HG03469 (cell line): ENCODE data around the gene ZSCAN21.

Experiments used
- ATAC-seq: cut with Tn5 transposase; IDR thresholded peaks from one replicate; pipeline ENCODE4 v1.9.1; 2021; ENCODE audit warnings: mild to moderate bottlenecking, moderate library complexity, moderate number of reproducible peaks; ENCODE audit not compliant: unreplicated experiment

The ZSCAN21 gene

DNA sequence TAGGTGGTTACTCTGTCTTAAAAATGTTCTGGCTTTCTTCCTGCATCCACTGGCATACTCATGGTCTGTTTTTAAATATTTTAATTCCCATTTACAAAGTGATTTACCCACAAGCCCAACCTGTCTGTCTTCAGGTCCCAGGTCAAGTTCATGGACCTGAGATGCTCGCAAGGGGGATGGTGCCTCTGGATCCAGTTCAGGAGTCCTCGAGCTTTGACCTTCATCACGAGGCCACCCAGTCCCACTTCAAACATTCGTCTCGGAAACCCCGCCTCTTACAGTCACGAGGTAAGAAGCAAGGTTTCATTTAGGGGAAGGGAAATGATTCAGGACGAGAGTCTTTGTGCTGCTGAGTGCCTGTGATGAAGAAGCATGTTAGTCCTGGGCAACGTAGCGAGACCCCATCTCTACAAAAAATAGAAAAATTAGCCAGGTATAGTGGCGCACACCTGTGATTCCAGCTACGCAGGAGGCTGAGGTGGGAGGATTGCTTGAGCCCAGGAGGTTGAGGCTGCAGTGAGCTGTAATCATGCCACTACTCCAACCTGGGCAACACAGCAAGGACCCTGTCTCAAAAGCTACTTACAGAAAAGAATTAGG, 25.5 kb upstream of the ZSCAN21 start:
- ATAC-seq = no peak

DNA sequence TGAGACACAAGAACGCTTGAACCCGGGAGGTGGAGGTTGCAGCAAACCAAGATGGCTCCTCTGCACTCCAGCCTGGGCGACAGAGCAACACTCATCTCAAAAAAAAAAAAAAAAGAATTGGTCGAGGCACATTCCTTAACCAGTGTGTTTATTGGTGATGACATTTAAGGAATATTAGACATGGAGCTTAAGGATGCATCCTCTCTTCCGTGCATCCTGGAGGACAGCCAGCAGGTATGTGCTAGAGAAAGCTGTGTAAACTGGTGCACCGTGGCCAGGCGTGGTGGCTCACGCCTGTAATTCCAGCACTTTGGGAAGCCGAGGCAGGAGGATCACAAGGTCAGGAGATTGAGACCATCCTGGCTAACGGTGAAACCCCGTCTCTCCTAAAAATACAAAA, 22.4 kb upstream of the ZSCAN21 start:
- no peak for ATAC-seq

DNA sequence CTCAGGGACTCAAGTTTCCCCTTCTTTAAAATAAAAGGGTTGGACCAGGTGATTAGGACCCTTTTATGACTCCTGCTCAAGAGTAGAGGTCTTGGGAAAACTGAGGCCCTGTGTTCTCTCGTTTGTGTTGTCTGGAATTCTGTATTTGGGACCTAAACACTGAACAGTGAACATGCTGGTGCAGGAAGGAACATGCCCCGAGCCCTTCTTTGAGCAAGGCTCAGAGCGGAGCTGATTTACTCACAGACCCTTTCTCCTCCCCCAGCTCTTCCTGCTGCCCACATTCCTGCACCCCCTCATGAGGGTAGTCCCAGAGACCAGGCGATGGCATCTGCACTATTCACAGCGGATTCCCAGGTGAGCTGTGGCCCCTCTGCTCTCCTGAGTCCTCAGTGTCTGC, 20.0 kb upstream of the ZSCAN21 start:
- no peak for ATAC-seq

DNA sequence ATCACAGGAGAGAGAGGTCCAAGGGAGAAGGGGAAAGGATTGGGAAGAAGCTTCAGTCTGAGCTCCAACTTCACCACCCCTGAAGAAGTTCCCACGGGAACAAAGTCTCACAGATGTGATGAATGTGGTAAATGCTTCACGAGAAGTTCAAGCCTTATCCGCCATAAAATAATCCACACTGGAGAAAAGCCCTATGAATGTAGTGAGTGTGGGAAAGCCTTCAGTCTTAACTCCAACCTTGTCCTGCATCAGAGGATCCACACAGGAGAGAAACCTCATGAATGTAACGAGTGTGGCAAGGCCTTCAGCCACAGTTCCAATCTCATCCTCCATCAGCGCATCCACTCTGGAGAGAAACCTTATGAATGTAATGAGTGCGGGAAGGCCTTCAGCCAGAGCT, 16.0 kb upstream of the ZSCAN21 start:
- ATAC-seq = no peak

DNA sequence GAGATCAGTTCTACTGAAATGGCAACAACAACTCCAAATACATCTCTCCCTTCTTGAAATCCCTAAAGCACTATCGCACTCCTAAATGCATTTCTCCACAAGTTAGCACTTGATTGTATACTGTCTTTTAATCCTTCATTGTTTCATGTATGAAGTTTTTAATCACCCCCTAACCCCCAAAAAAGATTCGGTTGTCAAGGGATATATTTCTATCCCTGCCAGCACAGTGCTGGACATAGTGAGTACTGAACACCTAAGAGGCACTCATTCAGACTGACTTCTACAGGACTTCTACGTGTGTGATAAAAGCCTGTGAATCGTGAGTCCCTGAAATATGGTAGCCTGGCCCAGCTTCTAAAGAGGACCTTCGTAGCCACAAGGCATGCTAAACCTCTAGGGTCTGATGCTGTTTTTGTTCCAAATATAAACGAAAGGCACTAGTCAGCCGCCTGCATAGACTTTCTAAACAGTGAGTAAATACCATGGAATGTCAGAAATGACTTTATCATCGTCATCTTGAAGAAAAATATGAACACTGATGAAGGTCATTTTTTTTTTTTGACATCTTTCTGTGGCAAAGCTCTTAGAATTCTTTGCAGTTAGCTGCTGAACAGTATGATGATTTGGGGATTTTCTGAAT, 14.6 kb upstream of the ZSCAN21 start:
- no peak for ATAC-seq

DNA sequence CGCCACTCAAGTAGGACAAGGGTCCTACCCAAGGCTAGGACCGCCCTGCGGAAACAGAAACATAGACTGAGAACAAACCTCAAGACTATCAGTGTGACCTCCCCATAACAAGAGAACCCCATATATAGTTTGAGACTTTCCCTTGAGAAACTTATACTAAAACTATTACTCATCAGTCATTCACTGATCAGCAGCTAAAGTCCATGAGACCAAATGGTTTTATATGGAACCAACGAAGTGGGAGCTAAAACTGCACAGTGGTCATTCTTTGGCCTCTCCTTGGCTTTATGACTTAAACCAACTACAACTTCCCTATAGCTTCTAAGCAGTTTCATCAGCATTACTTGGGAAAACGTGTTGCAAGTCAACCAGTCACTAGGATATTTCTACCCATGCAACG, 13.7 kb upstream of the ZSCAN21 start:
- ATAC-seq = no peak

DNA sequence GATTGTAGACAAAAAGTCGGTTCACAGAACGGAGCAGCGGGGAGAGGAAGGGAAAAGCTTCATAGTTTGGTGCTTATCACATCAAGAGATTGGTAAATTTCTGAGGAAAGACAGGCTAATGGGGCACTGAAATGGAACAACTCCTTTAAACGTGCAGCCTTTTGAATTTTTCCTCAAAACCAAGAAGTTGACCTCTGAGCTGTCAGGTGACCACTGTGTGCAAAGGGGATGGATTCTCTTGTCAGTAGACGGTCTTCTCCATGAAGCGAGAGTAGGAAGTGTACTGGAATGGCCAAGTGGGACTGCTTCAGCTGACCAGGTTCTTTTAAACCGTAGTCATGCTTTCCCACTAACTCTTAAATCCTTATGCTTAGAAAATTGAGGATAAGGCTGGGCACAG, 11.2 kb upstream of the ZSCAN21 start:
- no peak for ATAC-seq

DNA sequence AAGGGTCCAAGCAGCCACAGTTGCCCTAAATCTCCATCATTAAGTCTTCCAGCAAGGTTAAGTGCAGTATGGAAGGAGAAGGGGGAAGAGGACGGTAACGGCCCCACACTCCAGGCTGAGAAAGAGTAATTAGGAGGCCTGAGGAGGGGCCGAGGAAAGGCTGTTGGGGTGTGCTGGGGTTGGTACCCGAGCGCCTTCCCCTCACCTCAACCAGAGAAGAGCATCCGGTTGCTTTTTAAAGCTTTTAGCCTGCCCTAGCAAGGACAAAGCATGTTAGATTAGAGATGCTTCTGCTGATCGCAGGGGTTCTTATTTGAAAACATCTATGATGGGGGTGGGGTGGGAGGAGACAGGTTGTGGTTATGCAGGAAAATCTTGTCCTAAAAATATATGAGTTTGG, 9.0 kb upstream of the ZSCAN21 start:
- ATAC-seq = no peak

DNA sequence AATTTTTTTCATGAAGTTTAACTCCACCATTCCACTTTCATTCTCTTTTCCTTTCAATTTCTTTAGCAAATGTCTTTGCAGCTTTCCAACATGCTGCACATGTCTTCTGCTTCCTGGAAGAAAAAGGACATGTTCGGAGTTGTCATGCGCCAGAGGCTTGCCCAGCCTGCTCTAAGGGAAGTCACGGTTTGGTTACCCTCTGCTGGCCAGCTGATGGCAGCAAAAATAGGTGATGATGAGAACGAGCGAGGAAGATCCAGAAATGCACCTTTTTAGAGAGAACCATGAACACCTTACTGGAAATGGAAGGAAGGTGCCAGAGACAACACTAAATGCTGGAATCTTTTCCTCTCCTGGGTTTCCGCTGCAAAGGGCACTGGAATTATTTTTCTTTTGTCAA, 4.9 kb upstream of the ZSCAN21 start:
- ATAC-seq = no peak

DNA sequence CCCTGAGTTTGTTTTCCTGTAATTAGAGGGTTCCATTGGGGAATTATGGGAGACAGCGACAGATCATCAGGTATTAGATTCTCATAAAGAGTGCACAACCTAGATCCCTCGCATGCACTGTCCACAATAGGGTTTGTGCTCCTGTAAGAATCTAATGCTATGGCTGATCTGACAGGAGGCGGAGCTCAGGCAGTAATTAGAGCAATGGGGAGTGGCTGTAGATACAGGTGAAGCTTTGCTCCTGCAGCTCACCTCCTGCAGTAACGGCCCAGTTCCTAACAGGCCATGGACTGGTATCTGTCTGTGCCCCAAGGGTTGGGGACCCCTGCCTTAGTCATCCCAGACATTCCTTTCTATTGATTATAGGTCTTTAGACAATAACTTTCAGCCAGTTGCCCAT, 894 bp upstream of the ZSCAN21 start:
- no peak for ATAC-seq

DNA sequence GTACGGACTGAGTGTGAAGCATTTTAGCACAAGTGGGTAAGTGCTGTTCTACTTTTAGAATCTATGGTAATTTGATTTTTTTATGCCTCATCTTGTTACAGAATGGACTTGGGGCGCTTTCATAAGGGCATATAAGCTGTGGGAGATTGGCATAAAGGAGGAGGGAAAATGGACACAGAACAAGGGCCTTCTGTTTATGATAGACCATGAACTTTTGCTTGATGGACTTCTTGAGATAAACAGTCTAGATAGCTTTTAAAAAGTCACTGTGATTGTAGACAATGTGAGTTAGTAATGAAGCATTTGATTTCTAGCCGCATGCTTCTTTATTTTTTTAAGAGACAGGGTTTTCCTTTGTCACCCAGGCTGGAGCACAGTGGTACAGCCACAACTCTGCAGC, 2.0 kb downstream of the ZSCAN21 start:
- ATAC-seq = no peak

DNA sequence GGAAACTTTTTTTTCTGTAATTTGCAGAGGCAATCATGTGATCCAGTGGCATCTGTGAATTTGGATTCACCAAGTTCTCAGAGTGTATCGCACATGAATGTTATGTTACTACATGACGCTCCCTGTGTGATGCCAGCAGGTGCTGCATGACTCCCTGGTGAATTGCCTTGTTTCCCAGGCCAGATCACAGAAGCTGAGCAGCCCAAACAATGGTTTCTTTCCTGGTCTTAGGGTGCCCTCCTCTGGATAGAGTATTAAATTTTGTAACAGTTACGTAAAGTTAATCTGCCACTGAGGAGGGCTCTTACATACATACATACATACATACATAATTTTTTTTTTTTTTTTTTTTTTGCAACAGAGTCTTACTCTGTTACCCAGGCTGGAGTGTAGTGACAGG, 3.6 kb downstream of the ZSCAN21 start:
- no peak for ATAC-seq

DNA sequence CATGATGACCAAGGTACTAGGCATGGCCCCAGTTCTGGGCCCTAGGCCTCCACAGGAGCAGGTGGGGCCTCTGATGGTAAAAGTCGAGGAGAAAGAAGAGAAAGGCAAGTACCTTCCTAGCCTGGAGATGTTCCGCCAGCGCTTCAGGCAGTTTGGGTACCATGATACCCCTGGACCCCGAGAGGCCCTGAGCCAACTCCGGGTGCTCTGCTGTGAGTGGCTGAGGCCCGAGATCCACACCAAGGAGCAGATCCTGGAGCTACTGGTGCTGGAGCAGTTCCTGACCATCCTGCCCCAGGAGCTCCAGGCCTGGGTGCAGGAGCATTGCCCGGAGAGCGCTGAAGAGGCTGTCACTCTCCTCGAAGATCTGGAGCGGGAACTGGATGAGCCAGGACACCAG, 7.4 kb downstream of the ZSCAN21 start:
- ATAC-seq = no peak

DNA sequence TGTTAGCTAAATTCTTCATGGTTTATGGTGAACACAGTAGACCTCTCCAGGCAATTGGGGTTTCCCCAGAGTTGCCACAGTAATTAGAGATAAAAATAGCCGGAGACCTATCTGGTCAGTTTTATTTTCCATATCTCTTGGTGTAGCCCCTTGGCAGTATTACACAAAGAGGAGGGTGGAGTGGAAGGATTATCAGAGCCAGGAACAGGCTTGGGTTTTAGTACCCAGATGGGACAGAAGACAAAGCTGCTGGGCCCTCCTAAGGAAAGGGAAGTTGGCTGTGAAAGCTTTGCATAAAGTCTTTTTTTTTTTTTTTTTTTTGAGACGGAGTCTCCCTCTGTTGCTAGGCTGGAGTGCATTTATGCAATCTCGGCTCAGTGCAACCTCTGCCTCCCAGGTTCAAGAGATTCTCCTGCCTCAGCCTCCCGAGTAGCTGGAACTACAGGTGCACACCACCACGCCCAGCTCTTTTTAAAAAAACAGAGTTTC, 9.7 kb downstream of the ZSCAN21 start:
- no peak for ATAC-seq

DNA sequence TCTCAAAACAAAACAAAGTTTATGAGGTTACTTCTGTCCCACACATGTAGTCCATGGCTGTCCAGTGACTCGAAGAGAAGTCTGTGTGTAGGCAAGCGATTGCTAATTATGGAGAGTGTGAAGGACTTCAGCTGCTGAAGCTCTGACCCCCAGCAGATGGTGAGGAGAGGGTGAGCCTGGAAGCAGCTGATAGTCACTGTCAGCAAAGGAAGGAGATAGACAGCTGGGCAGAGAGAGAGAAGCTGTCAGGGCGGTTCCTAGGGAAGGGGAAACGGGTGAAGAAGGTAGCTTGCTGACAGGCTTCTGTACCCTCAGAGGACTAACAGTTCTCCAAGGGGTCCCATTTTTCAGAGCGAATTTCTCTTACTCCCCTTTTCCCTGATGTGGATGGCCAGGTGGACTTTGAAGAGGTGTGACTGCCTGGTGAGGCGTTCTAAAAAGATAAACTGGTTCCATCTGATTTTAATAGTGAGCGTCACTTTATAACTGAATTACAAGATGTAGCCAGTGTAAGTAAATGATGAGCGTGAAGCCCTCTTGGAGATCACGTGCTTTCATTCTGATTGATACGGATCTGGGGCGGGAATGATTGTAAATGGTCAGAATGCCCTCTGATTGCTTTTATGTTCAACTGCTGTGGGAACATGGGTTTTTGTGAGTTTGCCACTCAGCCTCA, 12.1 kb downstream of the ZSCAN21 start:
- no peak for ATAC-seq

DNA sequence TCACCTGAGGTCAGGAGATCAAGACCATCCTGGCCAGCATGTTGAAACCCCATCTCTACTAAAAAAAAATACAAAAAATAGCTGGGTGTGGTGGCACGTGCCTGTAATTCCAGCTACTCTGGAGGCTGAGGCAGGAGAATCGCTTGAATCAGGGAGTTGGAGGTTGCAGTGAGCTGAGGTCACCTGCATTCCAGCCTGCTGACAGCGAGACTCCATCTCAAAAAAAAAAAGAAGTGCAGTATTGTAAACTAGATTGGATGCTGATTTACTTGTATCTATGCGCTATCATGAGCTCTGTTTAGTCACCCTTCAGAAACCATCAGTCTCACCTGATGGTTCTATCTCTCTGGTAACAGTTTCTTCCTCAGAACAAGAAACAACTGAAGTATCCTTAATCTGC, 13.8 kb downstream of the ZSCAN21 start:
- no peak for ATAC-seq

DNA sequence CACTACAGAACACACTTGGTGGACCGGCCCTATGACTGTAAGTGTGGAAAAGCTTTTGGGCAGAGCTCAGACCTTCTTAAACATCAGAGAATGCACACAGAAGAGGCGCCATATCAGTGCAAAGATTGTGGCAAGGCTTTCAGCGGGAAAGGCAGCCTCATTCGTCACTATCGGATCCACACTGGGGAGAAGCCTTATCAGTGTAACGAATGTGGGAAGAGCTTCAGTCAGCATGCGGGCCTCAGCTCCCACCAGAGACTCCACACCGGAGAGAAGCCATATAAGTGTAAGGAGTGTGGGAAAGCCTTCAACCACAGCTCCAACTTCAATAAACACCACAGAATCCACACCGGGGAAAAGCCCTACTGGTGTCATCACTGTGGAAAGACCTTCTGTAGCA, 14.6 kb downstream of the ZSCAN21 start:
- no peak for ATAC-seq

DNA sequence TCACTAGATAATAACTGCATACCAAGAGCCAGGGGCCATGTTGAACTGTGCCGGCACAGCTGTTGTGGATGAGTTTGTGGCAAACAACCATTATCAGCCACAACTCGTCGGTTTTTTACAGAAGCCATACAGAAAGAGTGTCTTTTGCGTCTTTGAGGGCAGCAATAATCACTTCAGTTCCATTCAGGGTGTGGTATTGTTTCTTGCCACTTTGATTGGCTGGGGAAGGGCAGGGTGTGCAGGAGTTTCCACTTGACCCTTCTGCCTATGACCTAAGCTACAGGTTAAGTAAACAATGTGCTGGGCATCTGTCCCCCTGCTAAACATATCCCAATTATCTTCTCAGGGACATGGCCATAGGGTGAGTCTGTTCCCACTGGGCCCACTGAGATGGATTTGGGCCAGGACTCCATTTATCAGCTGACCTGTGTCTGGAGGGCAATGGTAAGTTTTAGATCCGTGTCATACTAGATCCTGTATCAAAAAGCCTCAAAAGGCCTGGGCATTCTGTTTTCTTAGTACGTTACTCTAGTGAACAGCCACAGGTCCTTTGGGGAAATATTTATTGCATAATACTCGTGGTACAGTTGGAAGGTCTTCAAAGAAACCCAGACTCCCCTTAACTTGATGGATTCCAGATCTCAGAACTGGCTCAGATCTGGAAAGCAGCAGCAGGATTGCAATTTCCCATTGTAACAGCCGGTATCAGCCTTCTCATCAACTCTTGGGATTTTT, 16.0 kb downstream of the ZSCAN21 start:
- ATAC-seq = no peak

DNA sequence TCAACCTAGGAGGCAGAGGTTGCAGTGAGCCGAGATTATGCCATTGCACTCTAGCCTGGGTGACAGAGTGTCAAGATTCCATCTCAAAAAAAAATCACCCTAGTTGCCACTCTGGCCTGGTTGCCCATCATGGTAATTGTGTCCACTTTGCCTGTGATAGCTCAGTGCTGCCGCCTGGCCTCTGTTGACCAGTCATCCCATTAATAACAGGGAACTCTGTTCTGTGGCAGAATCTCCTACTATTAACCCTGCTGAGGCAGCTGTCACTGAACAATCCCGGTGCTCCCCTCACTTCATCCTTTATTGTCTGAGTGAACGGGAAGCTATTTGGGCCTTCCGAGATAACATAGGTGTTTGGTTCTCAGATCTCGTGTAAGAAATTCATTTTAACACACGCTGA, 17.4 kb downstream of the ZSCAN21 start:
- ATAC-seq = no peak

DNA sequence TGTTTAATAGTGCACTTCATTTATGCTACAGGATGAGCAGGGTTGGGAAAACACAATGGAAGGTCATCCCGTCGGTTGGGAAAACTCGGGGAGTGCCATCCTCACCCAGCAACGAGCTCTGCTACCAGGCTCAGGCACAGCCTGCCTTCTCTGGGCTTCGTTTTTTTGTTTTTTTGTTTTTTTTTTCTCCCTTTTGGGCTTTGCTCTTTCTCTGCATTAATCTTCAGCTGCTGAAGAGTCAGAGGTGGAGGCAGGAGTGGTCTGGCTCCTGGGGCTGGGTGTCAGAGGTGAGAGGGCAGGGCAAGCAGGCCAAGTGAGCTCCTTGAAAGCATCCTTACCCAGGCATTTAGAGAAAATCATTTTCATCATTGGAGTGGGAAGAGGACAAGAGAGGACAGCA, 20.4 kb downstream of the ZSCAN21 start:
- ATAC-seq = no peak

DNA sequence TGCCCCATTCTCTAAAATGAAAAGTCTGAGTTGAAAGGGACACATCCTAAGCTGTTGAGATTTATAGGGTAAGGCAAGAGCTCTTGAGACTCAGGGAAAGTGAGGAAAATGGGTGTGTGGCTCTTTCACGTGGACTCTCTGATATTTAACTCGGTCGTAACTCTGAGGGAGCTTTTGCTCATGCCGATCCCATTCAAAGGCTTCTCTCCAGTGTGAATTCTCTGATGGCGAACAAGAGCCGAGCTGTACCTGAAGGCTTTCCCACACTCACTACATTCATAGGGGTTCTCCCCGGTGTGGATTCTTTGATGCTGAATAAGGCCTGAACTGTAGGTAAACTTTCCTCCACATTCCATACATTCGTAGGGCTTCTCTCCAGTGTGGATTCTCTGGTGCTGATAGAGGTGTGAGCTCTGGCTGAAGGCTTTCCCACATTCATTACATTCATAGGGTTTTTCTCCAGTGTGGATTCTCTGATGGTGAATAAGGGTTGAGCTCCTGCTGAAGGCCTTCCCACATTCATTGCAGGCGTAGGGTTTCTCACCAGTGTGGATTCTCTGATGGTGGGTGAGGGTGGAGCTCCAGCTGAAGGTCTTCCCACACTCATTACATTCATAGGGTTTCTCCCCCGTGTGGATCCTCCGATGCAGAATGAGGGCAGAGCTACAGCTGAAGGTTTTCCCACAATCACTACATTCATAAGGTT, 21.6 kb downstream of the ZSCAN21 start:
- ATAC-seq = no peak
